Astrocyte of the cerebellum (primary cell): ENCODE results near the gene IGF1R.

Experiments
- DNase-seq: peaks from one replicate; pipeline ENCODE4 v3.0.0-alpha.2; 2011; ENCODE audit warnings: low read depth
- H3K4me3 ChIP-seq: 2 replicates; pipeline ENCODE4 v1.5.1; 2011; ENCODE audit warnings: mild to moderate bottlenecking, low read depth, low read length, moderate library complexity
- CTCF ChIP-seq: IDR thresholded peaks from 2 replicates; pipeline ENCODE4 v1.5.1; 2012; ENCODE audit warnings: low read length, low read depth, moderate library complexity, mild to moderate bottlenecking; ENCODE audit errors: missing control alignments
- in situ Hi-C: cut with HindIII; loops from 2 replicates; pipeline ENCODE4 v1.10.0; 2017; ENCODE audit warnings: low sequenced_read_pairs

Gene IGF1R

DNA sequence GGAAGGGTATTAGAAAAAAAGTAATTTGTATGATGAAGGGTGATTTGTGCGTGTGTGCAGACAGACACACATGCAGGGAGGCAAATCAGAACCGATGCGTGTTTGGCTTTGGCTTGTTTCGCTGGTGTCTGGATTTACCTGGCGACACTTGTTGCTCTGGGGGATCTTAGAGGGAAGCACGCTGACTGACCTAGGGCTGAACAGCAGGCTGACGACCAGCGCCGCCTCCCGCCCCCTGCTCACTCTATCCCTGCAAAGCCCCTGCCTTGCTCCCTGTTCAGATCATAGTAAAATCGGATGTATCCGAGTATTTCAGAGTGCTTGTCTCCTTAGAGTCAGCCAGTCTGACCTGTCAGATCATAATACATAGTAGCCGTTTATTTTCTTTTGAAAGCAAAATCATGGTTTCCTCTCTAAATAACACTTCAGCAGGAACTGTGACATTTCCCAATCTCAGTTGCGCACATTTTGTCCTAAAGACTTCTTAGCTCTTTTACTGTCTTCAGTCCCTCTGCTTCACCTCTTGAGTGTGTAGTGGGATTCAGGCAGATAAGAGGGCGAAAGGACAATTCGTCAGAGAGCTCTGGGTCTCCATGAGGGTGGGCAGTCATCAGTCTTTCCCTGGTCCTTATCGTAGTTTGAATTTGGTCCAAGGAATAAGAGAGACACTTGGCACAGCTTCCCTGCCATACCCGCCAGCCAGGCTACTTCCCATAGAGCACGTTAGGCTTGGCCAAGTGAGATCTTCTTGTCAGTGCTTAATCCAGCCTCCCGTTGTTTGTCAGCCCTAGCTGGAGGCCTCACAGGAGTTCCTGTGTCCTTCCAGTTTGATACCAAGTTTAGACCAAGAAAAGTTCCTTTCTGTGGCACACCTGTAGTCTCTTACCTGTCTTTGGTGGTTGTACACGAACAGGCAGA lies 261.9 kb downstream of the IGF1R start:
- DNase-seq: no peak
- in situ Hi-C loops: no loop called here
- no peak overlapping the region for H3K4me3 ChIP-seq
- no peak for TF ChIP-seq CTCF

- DNase-seq: peak; percentile 39
- in situ Hi-C loops: no loop called here
- no peak for TF ChIP-seq CTCF
- H3K4me3 ChIP-seq: no peak overlapping the region
These were observed 266.3 kb downstream of the IGF1R start for GRCh38 chr15:98914626-98915025.

DNA sequence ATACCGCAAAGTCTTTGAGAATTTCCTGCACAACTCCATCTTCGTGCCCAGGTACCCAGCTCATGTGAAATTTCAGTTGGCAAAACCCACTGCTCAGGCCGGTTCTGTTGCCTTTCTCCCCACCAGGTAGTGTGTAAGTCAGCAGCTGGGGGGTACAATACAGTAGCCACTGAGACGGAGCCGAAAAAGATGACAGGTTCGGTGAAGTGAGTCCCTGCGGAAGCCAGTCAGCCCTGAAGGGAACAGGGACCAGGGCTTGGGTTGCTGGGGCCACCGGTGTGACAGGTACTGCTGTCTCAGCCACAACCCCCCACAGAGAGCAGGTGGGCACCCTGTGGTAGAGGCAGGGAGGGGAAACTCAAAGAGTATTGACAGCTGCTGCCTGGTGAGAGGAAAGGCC lies 268.5 kb downstream of the IGF1R start:
- no peak for TF ChIP-seq CTCF
- no peak overlapping the region for H3K4me3 ChIP-seq
- in situ Hi-C loops: no loop called here
- no peak for DNase-seq

- no peak overlapping the region for H3K4me3 ChIP-seq
- no peak for DNase-seq
- no peak for TF ChIP-seq CTCF
- in situ Hi-C loops: no loop called here
These were observed 269.1 kb downstream of the IGF1R start for GRCh38 chr15:98917417-98917816.

- in situ Hi-C loops: no loop called here
- TF ChIP-seq CTCF: no peak
- H3K4me3 ChIP-seq: no peak overlapping the region
- no peak for DNase-seq
These were observed 271.9 kb downstream of the IGF1R start for GRCh38 chr15:98920091-98920880.

DNA sequence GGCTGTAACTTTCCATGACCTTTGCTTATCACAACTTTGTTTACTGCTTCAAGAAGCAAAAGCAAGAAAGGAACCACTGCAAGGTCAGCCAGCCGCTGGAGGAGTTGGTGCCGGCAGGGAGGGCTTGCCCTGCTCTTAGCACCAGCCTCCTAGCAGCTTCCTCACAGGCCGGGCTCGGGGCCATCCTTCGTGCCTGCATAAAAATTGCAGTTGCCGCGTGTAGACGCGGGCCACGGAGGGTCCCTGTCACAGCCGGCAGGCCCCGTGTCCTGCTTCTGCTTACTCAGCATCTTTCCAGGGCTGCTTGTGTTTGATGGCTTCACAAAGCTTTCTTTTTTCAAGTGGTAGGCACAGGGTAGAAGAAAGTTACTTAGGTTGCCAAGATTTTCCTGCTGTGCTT lies 274.8 kb downstream of the IGF1R start:
- no peak overlapping the region for H3K4me3 ChIP-seq
- in situ Hi-C loops: no loop called here
- no peak for DNase-seq
- TF ChIP-seq CTCF: no peak
